GM21360 (cell line): ENCODE measurements around the gene CD200R1L.

ENCODE experiments used
- ATAC-seq: cut with Tn5 transposase; IDR thresholded peaks from one replicate; pipeline ENCODE4 v1.9.1; 2021; ENCODE audit warnings: mild to moderate bottlenecking, moderate library complexity; ENCODE audit not compliant: unreplicated experiment

CD200R1L gene

GRCh38 chr3:112793326-112794081 lies 53.2 kb downstream of the CD200R1L start:
- ATAC-seq = no peak

GRCh38 chr3:112791736-112792135 lies 54.9 kb downstream of the CD200R1L start:
- ATAC-seq = no peak

- no peak for ATAC-seq
Observed at GRCh38 chr3:112789787-112790186, 56.9 kb downstream of the CD200R1L start.

- no peak for ATAC-seq
Observed at GRCh38 chr3:112786881-112787579, 59.6 kb downstream of the CD200R1L start.

- ATAC-seq = no peak
Observed at GRCh38 chr3:112786002-112786590, 60.6 kb downstream of the CD200R1L start.

GRCh38 chr3:112785321-112786001 lies 61.2 kb downstream of the CD200R1L start:
- no peak for ATAC-seq

GRCh38 chr3:112782491-112782890 lies 64.2 kb downstream of the CD200R1L start:
- ATAC-seq = no peak

GRCh38 chr3:112781599-112781998 lies 65.1 kb downstream of the CD200R1L start:
- no peak for ATAC-seq

GRCh38 chr3:112779558-112780480 lies 66.8 kb downstream of the CD200R1L start:
- no peak for ATAC-seq

- no peak for ATAC-seq
Observed at GRCh38 chr3:112779011-112779410, 67.7 kb downstream of the CD200R1L start.

- ATAC-seq = no peak
Observed at GRCh38 chr3:112778353-112778948, 68.2 kb downstream of the CD200R1L start.

GRCh38 chr3:112777811-112778210 lies 68.9 kb downstream of the CD200R1L start:
- no peak for ATAC-seq

- ATAC-seq = no peak
Observed at GRCh38 chr3:112776836-112777235, 69.8 kb downstream of the CD200R1L start.

GRCh38 chr3:112776000-112776399 lies 70.7 kb downstream of the CD200R1L start:
- no peak for ATAC-seq

- no peak for ATAC-seq
Observed at GRCh38 chr3:112775011-112775742, 71.5 kb downstream of the CD200R1L start.

GRCh38 chr3:112774293-112774926 lies 72.3 kb downstream of the CD200R1L start:
- no peak for ATAC-seq

- no peak for ATAC-seq
Observed at GRCh38 chr3:112773864-112774263, 72.8 kb downstream of the CD200R1L start.

- no peak for ATAC-seq
Observed at GRCh38 chr3:112770951-112771350, 75.7 kb downstream of the CD200R1L start.
